Astrocyte (in vitro differentiated cells and primary cell): Measurements from ENCODE around the gene RSBN1.

Experiments
- EZH2 ChIP-seq: IDR thresholded peaks from 2 replicates; pipeline ENCODE4 v1.6.1; 2012; ENCODE audit warnings: mild to moderate bottlenecking, low read length, inconsistent platforms; ENCODE audit not compliant: insufficient read depth
- TF ChIP-seq, protein P1 (sequence below): IDR thresholded peaks from 2 replicates; pipeline ENCODE4 v1.5.1; 2011; ENCODE audit warnings: low read depth, mild to moderate bottlenecking, inconsistent platforms, low read length, moderate library complexity; ENCODE audit not compliant: insufficient read depth

DNA sequence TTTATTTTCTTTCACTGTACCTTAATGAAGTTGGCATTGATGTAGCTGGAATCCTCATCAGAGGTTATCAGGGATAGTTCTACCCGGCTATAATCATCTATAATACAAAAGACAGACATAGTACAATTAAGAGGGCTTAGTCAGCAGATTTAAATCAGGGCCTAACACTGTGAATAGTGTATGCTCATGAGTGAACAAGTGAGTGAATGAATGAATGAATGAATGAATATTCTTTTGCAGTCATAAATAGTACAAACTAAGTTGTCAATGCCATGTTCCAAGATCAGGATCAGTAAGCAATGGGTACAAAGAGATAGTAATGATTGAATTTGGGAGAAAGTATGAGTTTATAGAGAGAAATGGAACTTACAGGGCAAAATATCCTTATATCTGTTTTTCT, 46.7 kb upstream of the RSBN1 start:
- TF ChIP-seq, protein P1, sequence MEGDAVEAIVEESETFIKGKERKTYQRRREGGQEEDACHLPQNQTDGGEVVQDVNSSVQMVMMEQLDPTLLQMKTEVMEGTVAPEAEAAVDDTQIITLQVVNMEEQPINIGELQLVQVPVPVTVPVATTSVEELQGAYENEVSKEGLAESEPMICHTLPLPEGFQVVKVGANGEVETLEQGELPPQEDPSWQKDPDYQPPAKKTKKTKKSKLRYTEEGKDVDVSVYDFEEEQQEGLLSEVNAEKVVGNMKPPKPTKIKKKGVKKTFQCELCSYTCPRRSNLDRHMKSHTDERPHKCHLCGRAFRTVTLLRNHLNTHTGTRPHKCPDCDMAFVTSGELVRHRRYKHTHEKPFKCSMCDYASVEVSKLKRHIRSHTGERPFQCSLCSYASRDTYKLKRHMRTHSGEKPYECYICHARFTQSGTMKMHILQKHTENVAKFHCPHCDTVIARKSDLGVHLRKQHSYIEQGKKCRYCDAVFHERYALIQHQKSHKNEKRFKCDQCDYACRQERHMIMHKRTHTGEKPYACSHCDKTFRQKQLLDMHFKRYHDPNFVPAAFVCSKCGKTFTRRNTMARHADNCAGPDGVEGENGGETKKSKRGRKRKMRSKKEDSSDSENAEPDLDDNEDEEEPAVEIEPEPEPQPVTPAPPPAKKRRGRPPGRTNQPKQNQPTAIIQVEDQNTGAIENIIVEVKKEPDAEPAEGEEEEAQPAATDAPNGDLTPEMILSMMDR: no peak
- TF ChIP-seq EZH2: no peak
